Activated CD4-positive, alpha-beta T cell treated with anti-CD3 and anti-CD28 coated beads, Interleukin-2, amount 10 ng/mL, durations not matched to agents 24 days and 14 days (primary cell): Measurements from ENCODE around the gene IGSF8. TPM values are rescaled to one million over a fixed set of nuclear protein-coding genes. Genes with fewer than 3 reads are reported as not detected.

Experiments
- DNase-seq: peaks from one replicate; pipeline ENCODE4 v3.0.0; 2022
- H3K27ac Mint-ChIP-seq: one replicate; pipeline ENCODE4 v1.8.0; 2022; ENCODE audit warnings: mild to moderate bottlenecking, mixed read lengths
- H3K27me3 Mint-ChIP-seq: one replicate; pipeline ENCODE4 v1.8.0; 2022; ENCODE audit warnings: mixed read lengths
- H3K36me3 Mint-ChIP-seq: one replicate; pipeline ENCODE4 v1.8.0; 2022; ENCODE audit warnings: low read depth, mild to moderate bottlenecking, mixed read lengths
- H3K4me1 Mint-ChIP-seq: one replicate; pipeline ENCODE4 v1.8.0; 2021; ENCODE audit warnings: mixed read lengths
- H3K4me3 Mint-ChIP-seq: one replicate; pipeline ENCODE4 v1.8.0; 2022; ENCODE audit warnings: mild to moderate bottlenecking, moderate library complexity, mixed read lengths
- H3K9me3 Mint-ChIP-seq: one replicate; pipeline ENCODE4 v1.8.0; 2021; ENCODE audit warnings: mixed read lengths
- intact Hi-C: fragments of 100-400 bp; cut with micrococcal nuclease; formaldehyde crosslinking; loops from one replicate; pipeline ENCODE4 v1.15.1; 2023
- total RNA-seq: library from RNA; stranded (reverse); gene quantifications from 2 replicates; pipeline ENCODE4 v1.2.3, GENCODE V29; 2022

The IGSF8 gene
- total RNA-seq, 1 donor from 2014 or later, result 26.7 TPM

DNA sequence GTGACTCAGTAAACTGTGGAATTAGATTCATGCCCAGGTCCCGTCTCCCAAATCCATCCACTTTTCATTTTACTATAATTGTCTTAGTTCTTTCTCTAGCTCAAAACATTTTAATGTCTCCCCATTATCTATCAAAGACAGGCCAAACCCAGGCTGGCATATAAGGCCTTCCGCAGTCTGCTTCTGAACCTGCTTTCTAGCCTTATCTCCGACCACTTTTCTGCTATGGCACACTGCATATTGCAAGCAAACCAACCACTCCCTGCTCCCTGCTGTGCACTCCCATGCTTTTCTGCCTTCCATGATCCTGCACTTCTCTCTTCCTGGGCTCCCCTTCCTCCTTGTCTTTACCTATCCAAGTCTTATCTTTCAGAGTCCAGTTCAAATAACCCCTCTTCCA is 49.3 kb downstream of the IGSF8 start:
- Mint-ChIP-seq H3K27ac (no peak overlapping the region), H3K36me3 (no peaks in the 10 kb centered on the region), H3K27me3 (peaks cover 43% of the 10 kb centered on the region), H3K9me3 (no peaks in the 10 kb centered on the region), H3K4me3 (no peak overlapping the region), H3K4me1 (peaks cover 13% of the 10 kb centered on the region)
- intact Hi-C loops, result no loop called here
- DNase-seq, result no peak

- H3K27me3 Mint-ChIP-seq, result peaks cover 39% of the 10 kb centered on the region
- peaks cover 13% of the 10 kb centered on the region for H3K4me1 Mint-ChIP-seq
- H3K9me3 Mint-ChIP-seq, result no peaks in the 10 kb centered on the region
- H3K36me3 Mint-ChIP-seq, result no peaks in the 10 kb centered on the region
- H3K4me3 Mint-ChIP-seq, result no peak overlapping the region
- H3K27ac Mint-ChIP-seq, result no peak overlapping the region
- intact Hi-C loops, result no loop called here
- no peak for DNase-seq
Observed at GRCh38 chr1:160048335-160048734, 50.1 kb downstream of the IGSF8 start.

- Mint-ChIP-seq H3K27me3 (peaks cover 34% of the 10 kb centered on the region), H3K27ac (peak overlapping the region; percentile 64), H3K36me3 (no peaks in the 10 kb centered on the region)
Observed at GRCh38 chr1:160047111-160047991, 51.1 kb downstream of the IGSF8 start.

GRCh38 chr1:160046494-160047110 is 51.8 kb downstream of the IGSF8 start:
- peaks cover 28% of the 10 kb centered on the region for H3K27me3 Mint-ChIP-seq
- peaks cover 13% of the 10 kb centered on the region for H3K4me1 Mint-ChIP-seq
- peak overlapping the region; percentile 64 for H3K27ac Mint-ChIP-seq
- intact Hi-C loops, result loop anchor here (1.0 kb wide), 1 partner anchor 38 kb away; no protein-coding TSS in a partner anchor
- H3K9me3 Mint-ChIP-seq, result no peaks in the 10 kb centered on the region
- peak; percentile 84 for DNase-seq
- no peaks in the 10 kb centered on the region for H3K36me3 Mint-ChIP-seq
- peak overlapping the region; percentile 73 for H3K4me3 Mint-ChIP-seq

More at GRCh38 chr1:160047111-160047991, 51.1 kb downstream of the IGSF8 start:
- intact Hi-C loops, result no loop called here
- Mint-ChIP-seq H3K4me1 (peaks cover 13% of the 10 kb centered on the region), H3K4me3 (peak overlapping the region; percentile 73), H3K9me3 (no peaks in the 10 kb centered on the region)
- no peak for DNase-seq

GRCh38 chr1:160045653-160046052 is 52.8 kb downstream of the IGSF8 start:
- intact Hi-C loops, result loop anchor here (1.0 kb wide), 1 partner anchor 39 kb away; no protein-coding TSS in a partner anchor
- DNase-seq, result no peak
- no peaks in the 10 kb centered on the region for H3K9me3 Mint-ChIP-seq
- H3K4me1 Mint-ChIP-seq, result peaks cover 13% of the 10 kb centered on the region
- peaks cover 23% of the 10 kb centered on the region for H3K27me3 Mint-ChIP-seq
- H3K4me3 Mint-ChIP-seq, result no peak overlapping the region
- H3K36me3 Mint-ChIP-seq, result no peaks in the 10 kb centered on the region
- no peak overlapping the region for H3K27ac Mint-ChIP-seq

GRCh38 chr1:160043543-160043942 is 54.9 kb downstream of the IGSF8 start:
- DNase-seq, result no peak
- peaks cover 13% of the 10 kb centered on the region for H3K4me1 Mint-ChIP-seq
- intact Hi-C loops, result no loop called here
- H3K27me3 Mint-ChIP-seq, result peaks cover 13% of the 10 kb centered on the region
- H3K4me3 Mint-ChIP-seq, result no peak overlapping the region
- no peaks in the 10 kb centered on the region for H3K9me3 Mint-ChIP-seq
- H3K27ac Mint-ChIP-seq, result no peak overlapping the region
- no peaks in the 10 kb centered on the region for H3K36me3 Mint-ChIP-seq

Other genes starting within 250 kb of the IGSF8 start
- gene VSIG8, start 236.0 kb downstream of the IGSF8 start, total RNA-seq, result not detected in 2 replicates
- 1.5 TPM in 2 replicates for gene CFAP45, start 198.5 kb downstream of the IGSF8 start, total RNA-seq
- 488 and 517 TPM in 2 replicates for gene TAGLN2, start 173.1 kb downstream of the IGSF8 start, total RNA-seq
- not detected in 2 replicates for gene IGSF9, start 153.0 kb downstream of the IGSF8 start, total RNA-seq
- gene SLAMF9, start 144.4 kb downstream of the IGSF8 start, total RNA-seq, result not detected in 2 replicates
- 5.5 and 5.8 TPM in 2 replicates for gene PIGM, start 66.6 kb downstream of the IGSF8 start, total RNA-seq
- not detected in 2 replicates for gene KCNJ10, start 28.5 kb downstream of the IGSF8 start, total RNA-seq
- not detected in 2 replicates for gene KCNJ9, start 17.1 kb downstream of the IGSF8 start, total RNA-seq
- not detected in 2 replicates for gene ATP1A2, start 17.1 kb upstream of the IGSF8 start, total RNA-seq
- not detected in 2 replicates for gene ATP1A4, start 53.0 kb upstream of the IGSF8 start, total RNA-seq
- gene CASQ1, start 92.0 kb upstream of the IGSF8 start, total RNA-seq, result not detected in 2 replicates
- gene PEA15, start 106.8 kb upstream of the IGSF8 start, total RNA-seq, result 70.2 and 70.9 TPM in 2 replicates
- gene DCAF8, start 163.9 kb upstream of the IGSF8 start, total RNA-seq, result 117 and 121 TPM in 2 replicates
- 51.8 and 60.2 TPM in 2 replicates for gene PEX19, start 186.5 kb upstream of the IGSF8 start, total RNA-seq
- gene COPA, start 244.6 kb upstream of the IGSF8 start, total RNA-seq, result 116 and 125 TPM in 2 replicates
- 73.6 and 81.1 TPM in 2 replicates for gene NCSTN, start 244.8 kb upstream of the IGSF8 start, total RNA-seq